GM23338 (cell line): Measurements from ENCODE around the gene EID2B. TPM values are rescaled to one million over a fixed set of nuclear protein-coding genes. Genes with fewer than 3 reads are reported as not detected.

Experiments
- ATAC-seq: fragments of 200-7000 bp; cut with Tn5 transposase; 3 replicates; pipeline ENCODE4 v1.9.1; 2020
- DNase-seq: peaks from one replicate; pipeline ENCODE4 v3.0.0-alpha.2; 2015; ENCODE audit warnings: low spot score
- H2AFZ ChIP-seq: fragments of 200-600 bp; sonication (generic); 2 replicates; pipeline ENCODE4 v1.8.0; 2016; ENCODE audit warnings: antibody characterized with exemption, mild to moderate bottlenecking, moderate library complexity
- H3F3A ChIP-seq: fragments of 200-600 bp; sonication (generic); replicated peaks from 2 replicates; pipeline ENCODE4 v1.8.0; 2017; ENCODE audit warnings: antibody characterized with exemption, mixed run types, low read depth
- H3K27ac ChIP-seq: fragments of 200-600 bp; sonication (generic); 2 replicates; pipeline ENCODE4 v1.6.1; 2016; ENCODE audit warnings: low read depth
- H3K27me3 ChIP-seq: fragments of 200-600 bp; sonication (generic); 2 replicates; pipeline ENCODE4 v1.8.0; 2016; ENCODE audit warnings: mild to moderate bottlenecking, mixed run types, moderate library complexity; ENCODE audit not compliant: insufficient read depth
- H3K36me3 ChIP-seq: fragments of 200-600 bp; sonication (generic); 2 replicates; pipeline ENCODE4 v1.8.0; 2016; ENCODE audit warnings: mild to moderate bottlenecking; ENCODE audit not compliant: insufficient read depth
- H3K4me1 ChIP-seq: fragments of 200-600 bp; sonication (generic); 2 replicates; pipeline ENCODE4 v1.8.0; 2016; ENCODE audit warnings: mild to moderate bottlenecking, moderate library complexity; ENCODE audit not compliant: insufficient read depth
- H3K4me2 ChIP-seq: fragments of 200-600 bp; sonication (generic); 2 replicates; pipeline ENCODE4 v1.7.1; 2017; ENCODE audit warnings: mixed run types
- H3K4me3 ChIP-seq: fragments of 200-600 bp; sonication (generic); 2 replicates; pipeline ENCODE4 v1.6.1; 2016; ENCODE audit warnings: mixed run types
- H3K79me2 ChIP-seq: fragments of 200-600 bp; sonication (generic); replicated peaks from 2 replicates; pipeline ENCODE4 v1.8.0; 2017; ENCODE audit warnings: mild to moderate bottlenecking; ENCODE audit not compliant: insufficient read depth
- H3K9me2 ChIP-seq: fragments of 200-600 bp; sonication (generic); 2 replicates; pipeline ENCODE4 v1.8.0; 2017; ENCODE audit not compliant: insufficient read depth
- H4K20me1 ChIP-seq: fragments of 200-600 bp; sonication (generic); replicated peaks from 2 replicates; pipeline ENCODE4 v1.8.0; 2017; ENCODE audit warnings: mild to moderate bottlenecking; ENCODE audit not compliant: insufficient read depth
- H3K27ac Mint-ChIP-seq: 2 replicates; pipeline ENCODE4 v1.8.0; 2020; ENCODE audit warnings: inconsistent platforms, mild to moderate bottlenecking, moderate library complexity, mixed read lengths
- H3K27me3 Mint-ChIP-seq: 3 replicates; pipeline ENCODE4 v1.8.0; 2022; ENCODE audit warnings: low read depth, mild to moderate bottlenecking, moderate library complexity, mixed read lengths, inconsistent platforms; ENCODE audit not compliant: insufficient read depth, poor library complexity
- H3K36me3 Mint-ChIP-seq: 3 replicates; pipeline ENCODE4 v1.8.0; 2021; ENCODE audit warnings: low read depth, mild to moderate bottlenecking, inconsistent platforms, moderate library complexity, mixed read lengths
- H3K4me1 Mint-ChIP-seq: 3 replicates; pipeline ENCODE4 v1.8.0; 2020; ENCODE audit warnings: mild to moderate bottlenecking, inconsistent platforms, mixed read lengths
- H3K4me3 Mint-ChIP-seq: 3 replicates; pipeline ENCODE4 v1.8.0; 2021; ENCODE audit warnings: moderate library complexity, mild to moderate bottlenecking, inconsistent platforms, mixed read lengths
- H3K9me3 Mint-ChIP-seq: 3 replicates; pipeline ENCODE4 v1.8.0; 2020; ENCODE audit warnings: moderate library complexity, mild to moderate bottlenecking, inconsistent platforms, mixed read lengths
- CREB1 ChIP-seq: fragments of 250-450 bp; sonication (Bioruptor Pico); IDR thresholded peaks from 2 replicates; pipeline ENCODE4 v1.5.0; 2020; ENCODE audit warnings: low read depth, mild to moderate bottlenecking, moderate library complexity
- POLR2AphosphoS5 ChIP-seq: IDR thresholded peaks from 2 replicates; pipeline ENCODE4 v1.6.1; 2016; ENCODE audit warnings: antibody characterized with exemption, low read depth
- polyA plus RNA-seq: library from polyadenylated mRNA; unstranded; fragments of >200 nt; fragmentation: Nextera tagmentation; extraction: Ambion mirVana; gene quantifications from 2 replicates; pipeline ENCODE4 v1.2.1, GENCODE V29; 2016
- total RNA-seq: library from RNA; depleted of rRNA; stranded (reverse); fragments of >200 nt; shearing (Covaris generic); gene quantifications from 2 replicates; pipeline ENCODE4 v1.2.3, GENCODE V29; 2014
- TF ChIP-seq, protein P1 (sequence below): fragments of 250-450 bp; sonication (Bioruptor Pico); IDR thresholded peaks from 2 replicates; pipeline ENCODE4 v1.5.0; 2020; ENCODE audit warnings: mild to moderate bottlenecking, moderate library complexity

EID2B gene
- total and polyA plus RNA-seq, 2 experiments from 2014 or later, result 2.5 to 4.6 TPM

DNA sequence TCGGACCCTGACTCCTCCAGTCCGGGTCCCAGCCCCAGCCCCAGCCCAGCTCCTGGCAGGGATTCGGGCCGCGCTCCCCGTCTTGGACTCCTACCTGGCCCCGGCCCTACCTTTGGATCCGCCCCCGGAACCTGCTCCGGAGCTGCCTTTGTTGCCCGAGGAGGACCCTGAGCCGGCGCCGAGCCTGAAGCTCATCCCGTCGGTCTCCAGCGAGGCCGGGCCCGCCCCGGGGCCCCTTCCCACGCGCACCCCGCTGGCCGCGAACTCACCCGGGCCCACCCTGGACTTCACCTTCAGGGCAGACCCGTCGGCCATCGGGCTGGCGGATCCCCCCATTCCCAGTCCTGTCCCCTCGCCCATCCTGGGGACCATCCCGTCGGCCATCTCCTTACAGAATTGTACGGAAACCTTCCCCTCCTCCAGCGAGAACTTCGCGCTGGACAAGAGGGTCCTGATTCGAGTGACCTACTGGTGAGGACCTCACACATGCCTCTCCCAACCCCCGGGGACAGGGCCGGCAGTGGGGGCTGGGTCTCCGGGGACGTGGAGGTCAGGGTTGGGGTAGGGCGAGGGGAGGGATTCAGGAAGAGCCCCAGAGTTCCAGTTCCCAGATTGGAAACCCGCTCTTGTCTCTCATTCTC lies 17.0 kb downstream of the EID2B start:
- Histone ChIP-seq H3F3A (0 out of 2 replicates have a peak, but pooled peaks cover 11% of the 10 kb centered on the region), H3K4me1 (peaks cover 15% of the 10 kb centered on the region; the same call in 1 of the 2 replicates), H3K36me3 (no peaks in the 10 kb centered on the region), H3K27ac (peak overlapping the region; percentile 92), H4K20me1 (0 out of 2 replicates have a peak, but pooled peaks cover 4% of the 10 kb centered on the region), H3K9me2 (no peaks in the 10 kb centered on the region), H2AFZ (peak overlapping the region; percentile 97), H3K27me3 (peaks cover 17% of the 10 kb centered on the region), H3K4me3 (peak overlapping the region; percentile 99), H3K79me2 (peaks cover 16% of the 10 kb centered on the region), H3K4me2 (peak overlapping the region; percentile 94)
- H3K4me3 Mint-ChIP-seq, result peak overlapping the region; percentile 88
- H3K4me1 Mint-ChIP-seq, result peaks cover 25% of the 10 kb centered on the region
- H3K36me3 Mint-ChIP-seq, result peaks cover 25% of the 10 kb centered on the region
- peak; percentile 82 for ATAC-seq
- peak overlapping the region; percentile 92 for H3K27ac Mint-ChIP-seq
- TF ChIP-seq CREB1 (CRISPR knock-in tag) (0 out of 2 replicates have a peak, but pooled peaks have one; percentile 3), POLR2AphosphoS5 (peak; percentile 28; the same call in 1 of the 2 replicates)
- TF ChIP-seq, protein P1, sequence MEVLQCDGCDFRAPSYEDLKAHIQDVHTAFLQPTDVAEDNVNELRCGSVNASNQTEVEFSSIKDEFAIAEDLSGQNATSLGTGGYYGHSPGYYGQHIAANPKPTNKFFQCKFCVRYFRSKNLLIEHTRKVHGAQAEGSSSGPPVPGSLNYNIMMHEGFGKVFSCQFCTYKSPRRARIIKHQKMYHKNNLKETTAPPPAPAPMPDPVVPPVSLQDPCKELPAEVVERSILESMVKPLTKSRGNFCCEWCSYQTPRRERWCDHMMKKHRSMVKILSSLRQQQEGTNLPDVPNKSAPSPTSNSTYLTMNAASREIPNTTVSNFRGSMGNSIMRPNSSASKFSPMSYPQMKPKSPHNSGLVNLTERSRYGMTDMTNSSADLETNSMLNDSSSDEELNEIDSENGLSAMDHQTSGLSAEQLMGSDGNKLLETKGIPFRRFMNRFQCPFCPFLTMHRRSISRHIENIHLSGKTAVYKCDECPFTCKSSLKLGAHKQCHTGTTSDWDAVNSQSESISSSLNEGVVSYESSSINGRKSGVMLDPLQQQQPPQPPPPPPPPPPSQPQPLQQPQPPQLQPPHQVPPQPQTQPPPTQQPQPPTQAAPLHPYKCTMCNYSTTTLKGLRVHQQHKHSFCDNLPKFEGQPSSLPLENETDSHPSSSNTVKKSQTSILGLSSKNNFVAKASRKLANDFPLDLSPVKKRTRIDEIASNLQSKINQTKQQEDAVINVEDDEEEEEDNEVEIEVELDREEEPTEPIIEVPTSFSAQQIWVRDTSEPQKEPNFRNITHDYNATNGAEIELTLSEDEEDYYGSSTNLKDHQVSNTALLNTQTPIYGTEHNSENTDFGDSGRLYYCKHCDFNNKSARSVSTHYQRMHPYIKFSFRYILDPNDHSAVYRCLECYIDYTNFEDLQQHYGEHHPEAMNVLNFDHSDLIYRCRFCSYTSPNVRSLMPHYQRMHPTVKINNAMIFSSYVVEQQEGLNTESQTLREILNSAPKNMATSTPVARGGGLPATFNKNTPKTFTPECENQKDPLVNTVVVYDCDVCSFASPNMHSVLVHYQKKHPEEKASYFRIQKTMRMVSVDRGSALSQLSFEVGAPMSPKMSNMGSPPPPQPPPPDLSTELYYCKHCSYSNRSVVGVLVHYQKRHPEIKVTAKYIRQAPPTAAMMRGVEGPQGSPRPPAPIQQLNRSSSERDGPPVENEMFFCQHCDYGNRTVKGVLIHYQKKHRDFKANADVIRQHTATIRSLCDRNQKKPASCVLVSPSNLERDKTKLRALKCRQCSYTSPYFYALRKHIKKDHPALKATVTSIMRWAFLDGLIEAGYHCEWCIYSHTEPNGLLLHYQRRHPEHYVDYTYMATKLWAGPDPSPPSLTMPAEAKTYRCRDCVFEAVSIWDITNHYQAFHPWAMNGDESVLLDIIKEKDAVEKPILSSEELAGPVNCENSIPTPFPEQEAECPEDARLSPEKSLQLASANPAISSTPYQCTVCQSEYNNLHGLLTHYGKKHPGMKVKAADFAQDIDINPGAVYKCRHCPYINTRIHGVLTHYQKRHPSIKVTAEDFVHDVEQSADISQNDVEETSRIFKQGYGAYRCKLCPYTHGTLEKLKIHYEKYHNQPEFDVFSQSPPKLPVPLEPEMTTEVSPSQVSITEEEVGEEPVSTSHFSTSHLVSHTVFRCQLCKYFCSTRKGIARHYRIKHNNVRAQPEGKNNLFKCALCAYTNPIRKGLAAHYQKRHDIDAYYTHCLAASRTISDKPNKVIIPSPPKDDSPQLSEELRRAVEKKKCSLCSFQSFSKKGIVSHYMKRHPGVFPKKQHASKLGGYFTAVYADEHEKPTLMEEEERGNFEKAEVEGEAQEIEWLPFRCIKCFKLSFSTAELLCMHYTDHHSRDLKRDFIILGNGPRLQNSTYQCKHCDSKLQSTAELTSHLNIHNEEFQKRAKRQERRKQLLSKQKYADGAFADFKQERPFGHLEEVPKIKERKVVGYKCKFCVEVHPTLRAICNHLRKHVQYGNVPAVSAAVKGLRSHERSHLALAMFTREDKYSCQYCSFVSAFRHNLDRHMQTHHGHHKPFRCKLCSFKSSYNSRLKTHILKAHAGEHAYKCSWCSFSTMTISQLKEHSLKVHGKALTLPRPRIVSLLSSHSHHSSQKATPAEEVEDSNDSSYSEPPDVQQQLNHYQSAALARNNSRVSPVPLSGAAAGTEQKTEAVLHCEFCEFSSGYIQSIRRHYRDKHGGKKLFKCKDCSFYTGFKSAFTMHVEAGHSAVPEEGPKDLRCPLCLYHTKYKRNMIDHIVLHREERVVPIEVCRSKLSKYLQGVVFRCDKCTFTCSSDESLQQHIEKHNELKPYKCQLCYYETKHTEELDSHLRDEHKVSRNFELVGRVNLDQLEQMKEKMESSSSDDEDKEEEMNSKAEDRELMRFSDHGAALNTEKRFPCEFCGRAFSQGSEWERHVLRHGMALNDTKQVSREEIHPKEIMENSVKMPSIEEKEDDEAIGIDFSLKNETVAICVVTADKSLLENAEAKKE, result no peak
- peaks cover 31% of the 10 kb centered on the region for H3K27me3 Mint-ChIP-seq
- H3K9me3 Mint-ChIP-seq, result peaks cover 9% of the 10 kb centered on the region; the same call in 2 of the 3 replicates
- DNase-seq, result peak; percentile 95
